ENCODE data around the gene PTPRN2. TPM values are rescaled to one million over a fixed set of nuclear protein-coding genes. Genes with fewer than 3 reads are reported as not detected.

Gene PTPRN2
- total RNA-seq, 2 experiments from 2014 or later, result 0.46 to 0.51 TPM

DNA sequence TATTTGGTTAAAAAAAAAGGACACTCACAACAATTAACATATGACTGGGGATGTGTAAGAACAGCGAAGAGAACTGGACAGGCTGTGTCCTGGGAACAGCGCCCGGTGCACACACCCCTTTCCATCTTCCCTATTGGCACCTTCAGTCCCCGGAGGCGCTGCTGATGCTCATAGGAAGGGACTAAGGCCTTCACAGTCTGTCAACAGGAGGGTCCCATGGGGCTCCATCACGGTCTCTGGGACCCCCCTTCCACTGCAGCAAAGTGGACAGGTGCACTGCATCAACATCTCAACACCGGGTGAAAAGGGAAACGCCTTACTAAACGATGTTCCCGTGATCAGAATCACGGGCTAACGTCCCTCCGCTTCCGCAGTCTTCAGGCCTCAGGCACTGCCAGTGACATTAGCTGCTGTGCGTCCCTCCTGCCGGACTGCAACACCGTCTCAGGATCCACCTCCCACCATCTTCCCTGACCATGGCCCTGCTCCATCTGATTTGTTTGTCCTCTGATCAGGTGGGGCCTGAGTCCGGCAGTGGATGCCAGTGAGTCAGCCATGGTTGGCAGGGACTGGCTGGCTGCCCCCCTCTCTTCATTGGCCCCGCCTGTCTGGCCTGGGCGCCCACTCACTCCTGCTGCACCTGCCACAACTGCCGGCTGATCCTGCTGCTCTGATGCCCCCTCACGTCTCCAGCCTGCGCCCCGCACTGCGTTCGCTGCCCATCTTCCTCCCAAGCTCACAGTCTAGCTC is 636.1 kb downstream of the PTPRN2 start:
- CTCF ChIA-PET, result no interaction called here
- DNase-seq, result no peak
- ATAC-seq, result no peak
- H3K9me3 Mint-ChIP-seq (ENCODE audit: low read depth), result peaks cover 11% of the 10 kb centered on the region
- no peaks in the 10 kb centered on the region for H3K4me1 Mint-ChIP-seq
- H3K27ac Mint-ChIP-seq, result no peak overlapping the region
- H3K36me3 Mint-ChIP-seq (ENCODE audit: low read depth), result no peaks in the 10 kb centered on the region
- intact Hi-C loops (cut with DNase I, micrococcal nuclease), result no loop called here
- H3K4me3 Mint-ChIP-seq, result no peak overlapping the region
- POLR2A ChIA-PET, result no interaction called here
- peaks cover 10% of the 10 kb centered on the region for H3K27me3 Mint-ChIP-seq

DNA sequence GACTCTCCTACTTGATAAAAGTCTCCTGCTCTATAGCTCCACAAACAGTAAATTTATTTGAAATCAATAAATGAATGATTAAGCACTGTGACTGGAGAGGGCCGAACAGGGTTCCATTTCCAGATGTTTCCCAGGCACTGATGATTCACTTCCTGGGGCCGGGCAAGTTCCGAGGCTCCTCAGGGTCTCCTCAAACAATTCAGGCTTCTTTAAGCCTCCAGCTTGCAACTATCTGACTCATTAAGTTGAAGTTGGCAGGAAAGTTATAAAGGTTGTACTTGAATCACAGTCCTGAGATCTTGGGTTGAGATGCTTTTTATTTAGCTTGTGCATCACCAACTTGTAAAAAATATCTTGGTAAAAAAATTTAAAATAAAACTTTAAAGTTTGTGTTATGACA is 637.9 kb downstream of the PTPRN2 start:
- Mint-ChIP-seq H3K36me3 (ENCODE audit: low read depth) (no peaks in the 10 kb centered on the region), H3K9me3 (ENCODE audit: low read depth) (peaks cover 11% of the 10 kb centered on the region), H3K27me3 (peaks cover 10% of the 10 kb centered on the region), H3K27ac (no peak overlapping the region), H3K4me1 (no peaks in the 10 kb centered on the region), H3K4me3 (no peak overlapping the region)
- DNase-seq (no peak), ATAC-seq (no peak)
- ChIA-PET CTCF (interaction anchor here (0.6 to 0.7 kb wide), 2 partner anchors 260 to 314 kb away, joined by 3 read pairs; no protein-coding TSS in a partner anchor), POLR2A (no interaction called here)
- intact Hi-C loops (cut with DNase I, micrococcal nuclease), result no loop called here

DNA sequence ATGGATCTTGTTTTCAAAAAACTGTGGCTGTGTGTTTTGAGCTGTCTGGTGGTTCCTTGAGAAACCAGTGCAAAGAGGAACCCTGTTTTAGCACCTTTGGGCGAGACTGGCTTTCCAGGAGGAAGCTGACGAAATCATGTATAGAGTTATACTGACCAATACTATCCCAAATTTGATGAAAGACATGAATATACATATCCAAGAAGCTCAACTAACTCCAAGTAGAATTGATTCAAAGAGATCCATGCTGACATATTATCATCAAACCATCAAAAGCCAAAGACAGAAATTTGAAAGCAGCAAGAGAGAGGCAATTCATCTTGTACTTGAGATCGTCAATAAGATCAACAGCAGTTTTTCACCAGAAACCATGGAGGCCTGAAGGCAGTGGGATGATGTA is 640.1 kb downstream of the PTPRN2 start:
- Mint-ChIP-seq H3K4me1 (no peaks in the 10 kb centered on the region), H3K36me3 (ENCODE audit: low read depth) (no peaks in the 10 kb centered on the region), H3K27ac (no peak overlapping the region), H3K4me3 (no peak overlapping the region), H3K27me3 (peaks cover 8% of the 10 kb centered on the region), H3K9me3 (ENCODE audit: low read depth) (peaks cover 11% of the 10 kb centered on the region)
- ATAC-seq (no peak), DNase-seq (no peak)
- ChIA-PET CTCF (interaction anchor here (0.7 kb wide), 1 partner anchor 8 kb away, joined by 4 read pairs; no protein-coding TSS in a partner anchor), POLR2A (interaction anchor here (0.6 kb wide), 1 partner anchor 177 kb away, joined by 3 read pairs; no protein-coding TSS in a partner anchor)
- intact Hi-C loops (cut with DNase I, micrococcal nuclease), result no loop called here

DNA sequence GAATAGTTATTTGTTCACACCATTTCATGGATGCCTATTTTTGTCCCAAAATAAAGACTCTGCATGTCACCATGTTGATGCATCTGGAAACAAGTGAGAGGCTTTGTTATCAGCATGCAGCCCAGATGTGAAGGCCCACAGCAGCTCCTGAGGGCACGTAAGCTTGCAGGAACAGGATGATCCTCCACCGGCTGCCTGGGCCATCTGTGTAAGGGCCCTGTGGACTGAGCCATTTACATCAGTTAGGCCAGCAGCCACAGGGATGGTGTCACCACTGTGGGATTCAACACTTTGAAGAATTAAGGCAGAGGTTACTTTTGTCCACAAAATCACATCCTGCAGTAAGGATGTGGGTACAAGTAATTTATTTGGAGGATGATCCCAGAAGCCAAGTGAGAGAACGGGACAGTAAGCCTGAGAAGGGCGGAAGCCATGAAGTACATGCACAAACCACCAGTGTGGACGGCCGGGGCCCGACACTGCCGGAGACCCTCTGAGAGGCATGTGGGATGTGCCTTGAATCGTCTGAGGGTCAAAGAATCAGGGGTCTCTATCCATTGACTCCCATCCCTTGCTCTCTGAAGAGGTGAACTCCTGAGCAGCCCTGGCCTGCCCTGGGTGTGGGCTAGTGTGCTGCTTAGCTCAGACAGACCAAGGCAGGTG is 641.1 kb downstream of the PTPRN2 start:
- ATAC-seq (no peak), DNase-seq (no peak)
- Mint-ChIP-seq H3K9me3 (ENCODE audit: low read depth) (peaks cover 11% of the 10 kb centered on the region), H3K4me1 (no peaks in the 10 kb centered on the region), H3K36me3 (ENCODE audit: low read depth) (no peaks in the 10 kb centered on the region), H3K27me3 (peaks cover 7% of the 10 kb centered on the region), H3K27ac (no peak overlapping the region), H3K4me3 (no peak overlapping the region)
- ChIA-PET CTCF (no interaction called here), POLR2A (interaction anchor here (0.7 kb wide), 1 partner anchor 457 kb away, joined by 4 read pairs; no protein-coding TSS in a partner anchor)
- intact Hi-C loops (cut with DNase I, micrococcal nuclease), result no loop called here

DNA sequence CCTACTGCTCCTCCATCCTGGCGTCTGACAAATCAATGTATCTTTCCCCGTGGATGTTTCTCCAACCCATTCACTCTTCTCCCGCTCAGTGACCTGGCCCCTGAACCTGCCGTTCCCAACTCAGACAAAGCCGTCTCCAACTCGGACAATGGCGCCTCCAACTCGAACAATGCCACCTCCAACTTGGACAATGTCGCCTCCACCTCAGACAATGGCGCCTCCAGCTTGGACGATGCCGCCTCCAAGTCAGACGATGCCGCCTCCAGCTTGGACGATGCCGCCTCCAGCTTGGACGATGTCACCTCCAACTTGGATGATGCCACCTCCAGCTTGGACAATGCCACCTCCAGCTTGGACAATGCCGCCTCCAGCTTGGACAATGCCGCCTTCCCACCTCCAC is 642.2 kb downstream of the PTPRN2 start:
- Mint-ChIP-seq H3K36me3 (ENCODE audit: low read depth) (no peaks in the 10 kb centered on the region), H3K4me1 (no peaks in the 10 kb centered on the region), H3K4me3 (no peak overlapping the region), H3K27ac (no peak overlapping the region), H3K27me3 (peaks cover 7% of the 10 kb centered on the region), H3K9me3 (ENCODE audit: low read depth) (peaks cover 11% of the 10 kb centered on the region)
- no peak for DNase-seq
- CTCF ChIA-PET, result interaction anchor here (0.7 kb wide), 1 partner anchor 14 kb away, joined by 3 read pairs; no protein-coding TSS in a partner anchor
- ATAC-seq, result no peak
- intact Hi-C loops (cut with DNase I, micrococcal nuclease), result no loop called here
- POLR2A ChIA-PET, result no interaction called here

DNA sequence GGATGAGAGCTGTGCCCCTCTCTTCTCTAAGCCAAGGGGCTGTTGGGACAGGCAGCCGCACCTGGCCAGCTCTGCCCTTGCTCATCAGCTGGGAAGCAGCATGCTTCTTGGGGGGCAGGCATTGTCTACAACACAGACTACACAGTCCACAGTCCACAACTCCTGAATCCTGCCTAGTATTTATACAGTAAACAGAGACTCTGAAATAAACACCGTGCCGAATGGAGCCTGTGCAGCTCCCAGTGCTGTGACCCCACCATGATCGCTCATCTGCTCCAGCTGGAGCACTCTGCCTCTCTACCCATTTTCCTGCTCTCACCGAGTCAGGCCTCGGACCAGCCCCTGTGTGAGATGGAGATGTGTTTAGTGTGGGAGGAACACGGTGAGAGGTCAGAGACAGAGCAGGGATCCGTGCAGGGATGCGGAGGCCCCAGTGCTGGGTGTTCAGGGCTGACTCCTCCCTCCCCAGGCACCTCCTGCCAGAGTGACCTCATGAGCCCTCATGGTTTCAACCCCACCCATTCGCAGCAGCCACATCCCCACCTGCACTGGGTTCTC is 642.8 kb downstream of the PTPRN2 start:
- Mint-ChIP-seq H3K4me3 (no peak overlapping the region), H3K27me3 (peaks cover 7% of the 10 kb centered on the region), H3K9me3 (ENCODE audit: low read depth) (peaks cover 11% of the 10 kb centered on the region), H3K4me1 (no peaks in the 10 kb centered on the region), H3K27ac (no peak overlapping the region), H3K36me3 (ENCODE audit: low read depth) (no peaks in the 10 kb centered on the region)
- intact Hi-C loops (cut with DNase I, micrococcal nuclease), result no loop called here
- ChIA-PET POLR2A (no interaction called here), CTCF (no interaction called here)
- DNase-seq (no peak), ATAC-seq (no peak)

DNA sequence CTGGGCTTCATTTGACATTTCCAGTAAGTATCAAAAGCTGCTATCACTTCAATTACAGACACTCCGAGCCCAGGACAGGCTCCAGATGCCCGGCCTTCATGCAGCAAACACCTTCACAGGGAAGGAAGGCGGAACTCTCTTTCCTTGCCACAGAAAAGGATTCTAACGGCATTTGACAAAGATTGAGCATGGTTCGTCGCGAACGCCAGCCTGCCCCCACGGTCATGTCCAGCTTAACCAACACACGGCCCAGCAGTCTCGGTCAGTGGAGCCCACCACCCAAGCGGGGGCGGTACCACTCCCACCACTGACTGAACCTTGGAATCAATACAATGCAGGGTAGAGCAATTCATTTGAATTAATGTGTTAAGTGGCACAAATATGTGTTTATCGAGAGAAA is 643.6 kb downstream of the PTPRN2 start:
- peaks cover 7% of the 10 kb centered on the region for H3K27me3 Mint-ChIP-seq
- no peak for ATAC-seq
- H3K4me3 Mint-ChIP-seq, result no peak overlapping the region
- no peaks in the 10 kb centered on the region for H3K4me1 Mint-ChIP-seq
- peaks cover 11% of the 10 kb centered on the region for H3K9me3 Mint-ChIP-seq (ENCODE audit: low read depth)
- DNase-seq, result no peak
- H3K27ac Mint-ChIP-seq, result no peak overlapping the region
- ChIA-PET CTCF (no interaction called here), POLR2A (no interaction called here)
- no peaks in the 10 kb centered on the region for H3K36me3 Mint-ChIP-seq (ENCODE audit: low read depth)
- intact Hi-C loops (cut with DNase I, micrococcal nuclease), result no loop called here

DNA sequence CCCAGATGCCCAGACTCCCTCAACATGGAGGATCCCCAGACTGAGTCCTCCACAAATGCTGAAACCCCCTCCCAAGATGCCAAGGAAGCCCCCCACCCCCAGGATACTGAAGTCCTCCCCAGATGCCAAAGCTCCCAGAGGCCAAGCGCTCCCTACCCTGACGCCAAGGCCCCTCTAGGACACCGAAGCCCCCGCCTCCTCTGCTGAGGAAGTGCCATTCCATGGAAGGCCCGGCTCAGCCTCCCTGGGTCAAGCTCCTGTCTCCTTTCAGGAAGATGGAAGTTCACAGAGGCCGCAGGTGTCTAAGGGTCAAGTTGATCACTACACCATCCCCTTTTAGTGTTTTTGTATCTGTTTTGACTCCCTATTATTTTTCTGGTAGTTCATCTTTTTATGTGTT is 644.1 kb downstream of the PTPRN2 start:
- Mint-ChIP-seq H3K4me3 (no peak overlapping the region), H3K36me3 (ENCODE audit: low read depth) (no peaks in the 10 kb centered on the region), H3K9me3 (ENCODE audit: low read depth) (peaks cover 11% of the 10 kb centered on the region), H3K27ac (no peak overlapping the region), H3K4me1 (no peaks in the 10 kb centered on the region), H3K27me3 (peaks cover 7% of the 10 kb centered on the region)
- CTCF ChIA-PET, result no interaction called here
- ATAC-seq (no peak), DNase-seq (no peak)
- POLR2A ChIA-PET, result no interaction called here
- intact Hi-C loops (cut with DNase I, micrococcal nuclease), result no loop called here

DNA sequence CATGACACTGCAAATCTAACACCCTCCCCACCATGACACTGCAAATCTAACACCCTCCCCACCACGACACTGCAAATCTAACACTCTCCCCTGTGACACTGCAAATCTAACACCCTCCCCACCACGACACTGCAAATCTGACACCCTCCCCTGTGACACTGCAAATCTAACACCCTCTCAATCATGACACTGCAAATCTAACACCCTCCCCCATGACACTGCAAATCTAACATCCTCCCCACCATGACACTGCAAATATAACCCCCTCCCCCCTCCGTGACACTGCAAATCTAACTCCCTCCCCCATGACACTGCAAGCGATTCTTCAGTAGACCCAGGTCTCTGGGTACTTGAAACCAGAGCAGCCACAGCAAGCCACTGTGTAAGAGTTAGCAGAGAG is 646.4 kb downstream of the PTPRN2 start:
- ATAC-seq (no peak), DNase-seq (no peak)
- H3K27ac Mint-ChIP-seq, result no peak overlapping the region
- no peaks in the 10 kb centered on the region for H3K36me3 Mint-ChIP-seq (ENCODE audit: low read depth)
- intact Hi-C loops (cut with DNase I, micrococcal nuclease), result no loop called here
- no peaks in the 10 kb centered on the region for H3K4me1 Mint-ChIP-seq
- H3K27me3 Mint-ChIP-seq, result peaks cover 5% of the 10 kb centered on the region
- H3K9me3 Mint-ChIP-seq (ENCODE audit: low read depth), result no peaks in the 10 kb centered on the region
- H3K4me3 Mint-ChIP-seq, result no peak overlapping the region
- POLR2A ChIA-PET, result no interaction called here
- CTCF ChIA-PET, result no interaction called here

DNA sequence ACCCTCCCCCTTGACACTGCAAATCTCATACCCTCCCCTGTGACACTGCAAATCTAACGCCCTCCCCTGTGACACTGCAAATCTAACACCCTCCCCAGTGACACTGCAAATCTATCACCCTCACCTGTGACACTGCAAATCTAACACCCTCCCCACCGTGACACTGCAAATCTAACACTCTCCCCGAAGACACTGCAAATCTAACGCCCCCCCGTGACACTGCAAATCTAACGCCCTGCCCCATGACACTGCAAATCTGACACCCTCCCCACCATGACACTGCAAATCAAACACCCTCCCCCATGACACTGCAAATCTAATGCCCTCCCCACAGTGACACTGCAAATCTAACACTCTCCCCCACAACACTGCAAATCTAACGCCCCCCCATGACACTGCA is 647.1 kb downstream of the PTPRN2 start:
- intact Hi-C loops (cut with DNase I, micrococcal nuclease), result no loop called here
- ChIA-PET CTCF (no interaction called here), POLR2A (no interaction called here)
- Mint-ChIP-seq H3K4me1 (no peaks in the 10 kb centered on the region), H3K9me3 (ENCODE audit: low read depth) (no peaks in the 10 kb centered on the region), H3K36me3 (ENCODE audit: low read depth) (no peaks in the 10 kb centered on the region), H3K4me3 (no peak overlapping the region), H3K27me3 (peaks cover 5% of the 10 kb centered on the region), H3K27ac (no peak overlapping the region)
- ATAC-seq (no peak), DNase-seq (no peak)

DNA sequence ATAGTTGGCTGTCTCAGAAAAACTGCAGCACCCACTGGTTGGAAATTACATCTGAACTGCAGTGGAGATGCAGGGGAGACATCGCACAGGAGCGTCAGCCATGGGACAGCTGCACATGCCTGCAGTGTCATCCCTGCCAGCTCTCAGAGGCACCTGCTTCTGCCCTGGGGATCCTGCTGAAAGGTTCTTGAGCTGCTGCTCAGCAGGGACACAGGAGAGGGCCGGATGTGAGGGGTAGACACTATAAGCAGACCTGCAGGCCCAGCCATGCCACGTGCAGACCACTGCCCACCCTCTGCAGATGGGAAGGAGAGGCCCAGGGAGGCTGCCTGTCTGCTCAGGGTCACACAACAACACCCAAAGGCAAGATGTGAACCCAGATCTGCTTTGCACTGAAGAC is 649.4 kb downstream of the PTPRN2 start:
- ChIA-PET POLR2A (no interaction called here), CTCF (no interaction called here)
- intact Hi-C loops (cut with DNase I, micrococcal nuclease), result no loop called here
- DNase-seq (no peak), ATAC-seq (no peak)
- Mint-ChIP-seq H3K36me3 (ENCODE audit: low read depth) (peaks cover 5% of the 10 kb centered on the region), H3K4me3 (no peak overlapping the region), H3K9me3 (ENCODE audit: low read depth) (peaks cover 10% of the 10 kb centered on the region), H3K4me1 (no peaks in the 10 kb centered on the region), H3K27me3 (peaks cover 3% of the 10 kb centered on the region), H3K27ac (no peak overlapping the region)

DNA sequence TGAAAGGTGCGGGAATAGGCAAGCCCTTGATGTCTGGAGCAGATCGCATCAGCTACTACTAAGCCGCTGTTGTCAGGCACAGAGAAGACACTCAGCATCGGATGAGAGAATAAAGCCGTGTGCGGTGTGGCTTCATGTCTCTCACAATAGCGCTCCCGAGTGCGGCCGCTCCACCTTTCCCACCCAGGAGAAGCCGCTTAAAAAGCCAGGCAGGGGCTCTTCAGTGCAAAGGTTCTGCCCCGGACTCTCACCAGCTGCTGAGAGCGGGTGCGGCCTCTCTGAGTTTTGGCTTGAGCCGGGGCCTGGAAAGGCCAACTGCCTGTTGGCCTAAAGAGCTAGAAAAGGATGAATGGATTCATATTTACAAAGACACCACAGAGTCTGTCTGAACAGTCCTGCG is 650.2 kb downstream of the PTPRN2 start:
- no peaks in the 10 kb centered on the region for H3K4me1 Mint-ChIP-seq
- H3K36me3 Mint-ChIP-seq (ENCODE audit: low read depth), result peaks cover 10% of the 10 kb centered on the region
- intact Hi-C loops (cut with DNase I, micrococcal nuclease), result no loop called here
- no peak overlapping the region for H3K27ac Mint-ChIP-seq
- ChIA-PET CTCF (interaction anchor here (0.7 kb wide), 1 partner anchor 408 kb away, joined by 3 read pairs; no protein-coding TSS in a partner anchor), POLR2A (no interaction called here)
- no peak for ATAC-seq
- H3K4me3 Mint-ChIP-seq, result no peak overlapping the region
- H3K9me3 Mint-ChIP-seq (ENCODE audit: low read depth), result peaks cover 16% of the 10 kb centered on the region
- H3K27me3 Mint-ChIP-seq, result peaks cover under 1% of the 10 kb centered on the region
- no peak for DNase-seq
